HK-2 (cell line): ENCODE measurements around the gene ZC3H13.

Source experiments
- DNase-seq: peaks from one replicate; pipeline ENCODE4 v3.0.0-alpha.2; 2018; ENCODE audit not compliant: unreplicated experiment

ZC3H13 gene

DNA sequence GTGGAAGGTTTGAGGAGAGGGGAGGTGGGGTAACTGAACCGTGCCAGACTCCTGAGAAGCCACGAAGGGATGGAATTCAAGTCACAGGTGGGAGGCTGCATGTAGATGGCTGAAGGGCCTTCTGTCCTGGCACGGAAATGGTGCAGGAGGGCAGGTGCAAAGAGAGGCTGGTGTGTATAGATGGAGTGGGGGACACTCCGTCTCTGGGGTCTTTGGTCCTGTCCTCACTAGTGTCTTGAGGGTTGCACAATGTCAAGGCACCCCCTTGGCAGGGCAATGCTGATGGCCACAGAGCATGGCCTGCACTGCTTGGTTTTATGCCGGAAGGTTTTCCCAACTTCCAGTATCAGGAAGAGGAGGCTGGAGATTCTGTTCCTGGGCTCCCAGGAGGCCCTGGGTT is 118.3 kb downstream of the ZC3H13 start:
- DNase-seq: no peak

DNA sequence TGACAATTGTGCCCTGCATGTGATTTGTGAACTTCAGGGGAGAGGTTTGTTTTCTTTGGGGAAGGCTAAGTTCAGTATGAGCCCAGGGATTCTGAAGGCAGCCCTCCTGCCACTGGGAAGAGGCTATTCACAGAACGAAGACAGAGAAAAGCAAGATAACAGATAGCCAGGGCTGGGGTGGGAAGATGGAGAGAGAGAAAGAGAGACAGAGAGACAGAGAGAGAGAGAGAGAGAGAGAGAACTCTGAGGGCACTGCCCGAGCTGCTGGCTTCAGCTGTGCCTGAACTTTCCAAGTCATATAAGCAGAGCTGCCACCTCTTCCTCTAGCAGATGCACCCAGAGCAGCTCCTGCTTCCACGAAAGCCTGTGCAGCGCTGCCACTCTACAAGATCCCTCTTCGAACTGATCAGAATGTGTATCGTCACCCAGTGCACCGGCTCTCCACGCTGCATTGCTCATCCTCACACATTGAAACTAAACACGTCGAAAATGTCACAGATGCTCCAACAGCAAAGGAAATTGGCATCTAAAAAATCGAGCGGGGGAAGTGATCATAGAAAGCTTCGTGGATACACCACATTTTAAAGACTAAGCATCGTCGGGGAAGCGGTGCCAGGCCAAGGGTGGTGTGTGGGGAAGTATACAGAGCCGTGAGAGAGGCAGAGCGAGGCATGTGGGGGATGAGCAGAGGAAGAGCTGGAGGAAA is 119.2 kb downstream of the ZC3H13 start:
- no peak for DNase-seq

DNA sequence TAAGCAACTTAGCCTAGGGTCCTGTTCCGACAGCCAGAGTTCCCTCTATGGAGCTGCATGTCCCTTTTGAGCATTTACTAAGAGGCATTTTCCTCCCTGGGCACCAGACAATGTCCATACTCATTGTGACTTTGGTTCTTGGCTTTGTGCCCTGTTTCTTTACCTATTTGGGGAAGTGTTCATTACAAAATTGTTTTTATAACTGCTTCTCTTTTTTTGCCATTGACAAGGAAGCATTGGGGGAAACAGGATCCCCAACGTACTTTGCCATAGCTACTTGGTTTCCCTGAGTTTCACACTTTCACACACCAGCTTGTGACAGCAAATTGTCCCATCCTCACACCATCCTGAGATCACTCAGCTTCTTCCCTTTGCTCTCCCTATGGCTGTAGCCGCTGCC is 119.9 kb downstream of the ZC3H13 start:
- DNase-seq: no peak

DNA sequence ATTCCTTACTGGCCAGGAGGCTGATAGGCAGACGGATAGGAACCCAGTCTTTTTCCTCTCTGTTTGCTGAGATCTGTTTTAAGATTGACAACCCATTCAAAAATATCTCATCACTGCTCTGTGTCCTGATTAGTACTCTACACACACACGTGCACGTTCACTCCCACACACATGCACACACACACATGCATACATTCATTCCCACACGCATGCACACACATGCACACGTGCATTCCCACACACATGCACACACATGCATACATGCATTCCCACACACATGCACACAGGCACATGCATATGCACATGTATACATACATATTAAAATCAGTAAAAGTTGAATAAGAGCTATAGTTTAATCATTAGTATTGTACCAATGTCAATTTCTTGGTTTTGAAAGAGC is 120.4 kb downstream of the ZC3H13 start:
- no peak for DNase-seq

DNA sequence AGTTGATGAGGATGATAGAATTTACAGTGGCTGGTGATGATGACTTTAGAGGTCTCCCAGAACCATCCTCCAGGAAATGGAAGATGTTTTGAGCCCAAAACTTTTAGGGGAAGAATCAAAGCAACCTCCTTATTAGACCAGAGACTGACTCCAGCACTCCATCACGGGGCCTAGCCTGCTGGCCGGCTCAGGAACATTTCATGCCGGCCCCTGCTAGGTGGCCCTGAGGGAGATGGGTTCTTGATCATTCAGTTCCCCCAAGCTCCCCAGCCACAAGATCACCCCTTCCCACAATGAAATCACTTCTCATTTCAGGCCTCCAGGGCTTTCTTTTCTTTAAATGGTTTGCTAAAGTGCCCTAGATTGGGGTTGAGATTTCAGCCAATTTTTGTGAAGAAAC is 121.3 kb downstream of the ZC3H13 start:
- no peak for DNase-seq

DNA sequence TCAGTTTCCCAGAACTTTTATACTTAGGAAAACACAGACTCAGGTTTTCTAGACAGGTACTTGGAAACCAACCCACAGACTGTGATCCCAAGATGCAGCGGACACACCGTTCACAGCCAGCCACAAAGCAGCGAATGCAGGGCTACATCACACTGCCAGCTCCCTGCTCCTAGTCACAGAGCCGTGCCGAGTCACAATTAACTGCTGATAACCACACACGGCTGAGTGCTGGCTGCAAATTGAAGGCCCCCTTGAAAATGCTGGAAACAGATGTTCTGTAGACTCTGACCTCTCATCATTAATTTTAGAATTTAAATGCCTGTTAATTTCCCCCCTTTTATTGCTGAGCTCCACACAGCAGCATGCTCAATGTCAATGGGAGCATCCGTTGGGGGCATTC is 122.4 kb downstream of the ZC3H13 start:
- DNase-seq: no peak

DNA sequence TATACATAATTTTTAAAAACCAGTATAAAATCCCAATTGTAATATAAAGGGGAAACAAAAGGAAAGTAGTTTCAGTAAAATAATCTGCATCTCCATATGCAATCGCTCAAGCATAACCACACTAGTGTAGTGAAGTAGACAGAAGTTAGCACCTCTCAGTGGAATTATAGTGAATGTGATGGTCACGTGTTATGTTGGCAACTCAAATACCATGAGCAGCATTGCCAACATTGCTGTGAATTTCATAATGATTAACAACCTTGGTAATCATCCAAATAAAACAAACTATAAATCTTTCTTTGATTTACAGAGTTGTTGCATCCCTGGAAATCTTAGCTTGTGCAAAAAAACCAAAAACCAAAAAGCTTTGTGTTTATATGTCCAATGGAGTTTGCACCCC is 123.7 kb downstream of the ZC3H13 start:
- no peak for DNase-seq

DNA sequence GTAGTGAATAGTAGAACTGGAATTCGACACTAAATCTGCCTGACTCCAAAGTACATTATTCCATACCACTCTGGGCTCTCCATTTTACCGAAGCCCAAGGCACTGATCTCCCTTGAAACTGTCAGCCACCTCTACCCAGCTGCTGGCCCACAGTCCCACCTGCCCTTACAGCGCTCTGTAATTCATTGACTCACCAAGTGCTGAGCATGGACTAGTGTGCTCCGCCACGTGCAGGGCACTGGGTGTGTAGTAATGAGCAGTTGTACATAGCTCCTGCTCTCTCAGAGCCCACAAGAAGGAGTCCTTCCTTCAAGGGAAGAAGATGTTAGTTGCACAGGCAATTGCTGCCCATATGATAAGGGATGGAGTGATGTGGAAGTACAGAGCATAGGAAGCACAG is 124.4 kb downstream of the ZC3H13 start:
- DNase-seq: no peak

DNA sequence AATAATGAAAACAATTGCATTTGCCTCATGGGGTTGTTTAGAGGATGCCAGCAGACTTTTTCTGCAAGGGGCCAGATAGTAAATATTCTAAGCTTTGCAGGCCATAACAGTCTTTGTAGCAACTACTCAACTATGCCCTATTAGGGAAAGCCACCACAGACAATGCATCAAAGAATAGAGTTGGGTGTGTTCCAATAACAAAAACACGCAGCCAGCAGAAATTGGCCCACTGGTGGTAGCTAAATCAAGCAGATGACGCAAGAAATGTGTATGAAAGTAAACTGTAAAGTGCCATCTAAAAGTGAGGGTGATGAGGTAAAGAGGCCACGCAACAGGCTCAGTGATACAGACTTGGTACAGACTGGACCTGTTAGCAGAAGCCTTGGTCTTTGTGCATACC is 125.8 kb downstream of the ZC3H13 start:
- no peak for DNase-seq

DNA sequence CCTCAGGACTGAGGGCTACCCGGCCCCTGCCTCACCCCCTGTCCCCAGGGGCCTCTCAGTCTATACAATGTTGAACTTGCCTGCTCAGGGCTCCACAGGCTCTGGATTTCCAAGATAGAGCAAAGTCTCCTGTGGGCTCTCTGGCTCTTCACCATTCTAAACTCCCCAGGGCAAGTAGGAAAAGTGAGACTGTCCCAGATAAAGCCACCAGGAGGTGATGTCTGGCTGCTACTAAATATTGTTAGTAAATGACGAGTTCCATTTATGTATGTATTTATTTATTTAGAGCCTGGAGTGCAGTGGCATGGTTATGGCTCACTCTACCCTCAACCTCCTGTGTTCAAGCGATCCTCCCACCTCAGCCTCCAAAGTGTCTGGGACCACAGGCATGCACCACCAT is 127.4 kb downstream of the ZC3H13 start:
- DNase-seq: no peak

DNA sequence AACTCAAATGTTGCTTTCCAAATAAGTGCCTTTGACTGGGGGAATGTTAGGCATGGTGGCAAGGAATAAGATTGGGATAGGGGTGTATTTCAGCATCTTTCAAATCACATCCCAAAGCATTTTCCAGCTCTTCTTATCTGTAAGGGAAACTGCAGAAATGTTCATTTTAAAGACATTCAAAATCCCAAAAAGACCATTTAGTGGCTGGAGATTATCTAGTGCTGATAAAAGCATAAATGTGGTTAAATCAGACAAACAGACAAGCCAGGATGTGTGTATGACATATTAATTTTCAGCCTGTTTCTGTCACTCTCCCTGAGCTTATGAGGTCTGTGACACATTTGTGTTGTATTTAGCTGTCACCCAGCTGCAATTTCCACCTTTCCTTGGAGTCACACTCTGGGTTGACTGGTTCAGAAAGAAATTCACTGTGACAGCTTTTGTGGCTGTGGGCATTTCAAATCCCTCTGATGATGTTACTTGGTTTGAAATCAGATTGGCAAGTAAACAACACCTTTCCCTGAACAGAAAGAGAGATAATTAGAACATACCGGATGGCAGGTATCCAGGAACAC is 131.3 kb downstream of the ZC3H13 start:
- no peak for DNase-seq

DNA sequence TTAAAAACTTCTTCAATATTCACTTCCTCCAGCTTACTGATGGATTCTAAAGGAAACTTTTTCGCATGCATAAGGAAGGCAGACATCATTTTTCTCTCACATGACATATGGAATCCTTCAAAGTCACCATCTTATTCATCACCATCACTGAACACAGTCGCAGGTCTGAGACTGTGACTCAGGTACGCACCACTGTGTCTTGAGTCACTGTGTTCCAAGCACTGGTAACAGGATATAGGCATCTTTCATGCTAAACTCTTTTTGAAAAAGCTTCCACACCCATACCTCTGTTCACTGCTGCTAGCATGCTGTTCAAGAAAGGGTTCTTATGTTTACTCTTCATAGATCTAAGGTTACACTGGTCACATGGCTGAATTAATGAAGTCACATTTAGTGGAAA is 133.9 kb downstream of the ZC3H13 start:
- no peak for DNase-seq

DNA sequence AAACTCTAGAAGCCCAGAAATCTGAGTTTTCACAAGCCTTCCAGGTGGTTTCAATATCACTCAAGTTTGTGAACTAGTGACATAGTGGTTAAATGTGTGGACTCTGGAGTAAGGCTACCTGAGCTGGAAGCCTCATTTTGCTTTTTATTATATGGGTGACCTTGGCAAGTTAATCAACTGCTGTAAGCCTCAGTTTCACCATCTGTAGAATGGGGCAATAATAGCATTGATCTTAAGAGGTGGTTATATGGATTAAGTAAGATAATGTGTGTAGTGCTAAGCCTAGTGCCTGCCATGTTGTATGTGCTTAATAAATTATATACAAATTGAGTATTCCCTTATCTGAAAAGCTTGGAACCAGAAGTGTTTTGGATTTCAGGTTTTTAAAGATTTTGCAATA is 135.5 kb downstream of the ZC3H13 start:
- DNase-seq: no peak

DNA sequence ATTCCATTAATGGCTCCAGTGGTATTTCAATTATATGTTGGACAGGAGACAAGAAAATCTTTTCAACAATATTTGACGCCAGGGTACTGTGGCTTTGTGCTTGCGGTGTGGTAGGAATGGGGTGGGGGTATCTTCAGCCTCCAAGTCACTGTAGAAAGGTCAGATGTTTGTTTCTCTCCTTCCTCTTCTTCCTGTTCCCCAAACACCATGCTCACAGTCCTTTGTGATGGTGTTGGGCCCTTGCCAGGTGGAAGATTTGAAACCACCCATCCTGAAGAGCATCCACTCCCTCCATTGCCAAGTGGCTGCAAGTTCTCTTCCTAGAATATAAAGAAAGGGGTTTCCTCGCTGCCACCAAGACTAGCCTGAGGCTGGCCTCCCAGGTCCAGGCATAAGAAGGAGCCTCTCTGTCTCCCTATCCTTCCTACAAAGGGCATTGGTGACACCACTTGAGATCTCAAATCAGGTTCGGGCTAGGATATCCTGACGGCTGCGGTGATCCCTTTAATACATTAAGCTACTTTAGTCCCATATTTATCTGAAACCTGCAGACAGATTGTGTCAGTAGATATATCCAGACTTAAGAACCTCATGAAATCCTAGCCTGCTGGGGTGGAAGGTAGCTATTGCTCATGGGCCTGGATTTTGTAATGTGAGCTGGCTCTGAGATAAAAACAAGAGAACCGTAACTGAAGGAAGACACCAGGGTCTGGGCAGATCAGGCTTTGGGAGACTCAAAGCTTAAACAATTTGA is 136.7 kb downstream of the ZC3H13 start:
- no peak for DNase-seq

DNA sequence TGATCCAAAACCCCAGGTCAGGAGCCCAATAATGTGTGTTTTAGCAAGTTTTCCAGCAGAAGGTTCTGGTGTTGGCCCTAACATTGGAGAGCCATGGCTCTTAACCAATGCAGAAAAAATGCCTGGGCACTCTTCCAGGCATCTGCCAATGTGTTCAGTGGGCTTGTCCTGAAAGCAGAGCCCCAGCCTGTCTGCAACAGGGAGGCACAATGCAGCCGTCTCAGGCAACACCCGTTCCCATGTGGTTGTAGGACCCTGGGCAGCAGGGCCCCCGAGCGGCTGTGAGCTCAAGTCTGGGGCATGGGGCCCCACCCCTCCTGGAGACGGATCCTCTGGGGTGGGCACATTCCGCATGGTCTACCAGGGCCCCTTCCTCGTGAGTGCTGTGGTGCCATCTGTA is 142.9 kb downstream of the ZC3H13 start:
- no peak for DNase-seq

DNA sequence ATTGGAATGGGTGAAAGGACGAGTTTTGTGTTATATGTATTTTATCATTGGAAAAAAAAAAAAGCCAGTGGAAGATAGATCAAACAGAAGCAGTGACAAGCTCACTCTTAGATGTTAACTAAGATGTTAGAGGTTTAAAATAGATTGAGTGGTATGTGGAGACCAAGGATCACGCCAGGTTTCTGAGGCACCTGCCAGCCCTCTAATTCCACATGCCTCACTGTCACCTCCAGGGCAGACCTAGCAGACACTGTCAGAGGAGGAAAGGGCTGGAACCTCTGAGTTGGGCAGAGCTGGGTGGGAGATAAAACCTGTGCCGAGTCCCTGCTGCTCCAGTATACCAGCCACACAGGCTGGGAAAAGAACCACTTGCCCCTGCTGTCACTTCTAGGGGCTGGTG is 143.5 kb downstream of the ZC3H13 start:
- no peak for DNase-seq

DNA sequence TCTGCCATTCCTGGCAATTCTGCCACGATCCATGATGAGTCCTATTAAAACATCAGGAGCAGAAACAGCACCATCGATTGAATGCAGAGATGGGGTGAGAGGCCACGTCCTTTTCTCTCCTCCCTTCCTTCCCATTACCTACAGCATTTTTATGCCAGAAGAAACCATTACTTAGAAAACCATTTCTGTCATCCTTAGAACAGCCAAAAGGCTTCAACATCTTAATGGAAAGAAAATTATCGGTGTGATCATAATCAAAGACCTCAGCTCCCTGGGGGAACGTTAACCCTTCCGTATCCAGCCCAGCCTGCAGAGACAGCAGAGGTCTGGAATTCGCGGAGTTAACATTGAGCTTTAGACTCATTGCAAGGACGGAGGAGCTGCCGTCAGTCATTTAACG is 145.0 kb downstream of the ZC3H13 start:
- DNase-seq: no peak
